ENCODE data around the gene TTC39C. TPM values are rescaled to one million over a fixed set of nuclear protein-coding genes. Genes with fewer than 3 reads are reported as not detected.
"Not testable (repeated sequence)": the region's sequence is repeated elsewhere in the genome, so short reads cannot be mapped to it uniquely, and the experiment has no call there.

TTC39C gene
- total RNA-seq, 4 donors from 2014 or later, result 12.3 to 35.9 (median 24.8) TPM

GRCh38 chr18:24072743-24073142 lies 58.2 kb downstream of the TTC39C start:
- 73 to 100% methylated on average over 1 of the region's 1 CpG for WGBS, 2 donors
- Histone ChIP-seq H3K4me3 (no peak overlapping the region), H3K9me3 (no peaks in the 10 kb centered on the region), H3K27ac (no peak overlapping the region), H3K27me3 (no peaks in the 10 kb centered on the region), H3K36me3 (peaks cover 0 to 30% (median 0%) of the 10 kb centered on the region in 3 donors), H3K4me1 (peaks cover 0 to 21% (median 8%) of the 10 kb centered on the region in 3 donors)
- DNase-seq, result no peak
- intact Hi-C loops (cut with DNase I), result no loop called here
- TF ChIP-seq POLR2A (IDR thresholded peaks at IDR 0.05) (no peak), CTCF (IDR thresholded peaks at IDR 0.05) (no peak)

- intact Hi-C loops (cut with DNase I), result no loop called here
- H3K9me3 ChIP-seq, result no peaks in the 10 kb centered on the region
Measured at GRCh38 chr18:24073791-24074190, 59.2 kb downstream of the TTC39C start.

GRCh38 chr18:24074757-24075156 lies 60.2 kb downstream of the TTC39C start:
- H3K4me3 ChIP-seq; H3K9me3 ChIP-seq; intact Hi-C loops (cut with DNase I); H3K27ac ChIP-seq; H3K27me3 ChIP-seq; DNase-seq: not testable (repeated sequence)
- peaks cover 0 to 15% (median 8%) of the 10 kb centered on the region in 3 donors for H3K4me1 ChIP-seq
- H3K36me3 ChIP-seq, result peaks cover 0 to 31% (median 0%) of the 10 kb centered on the region in 3 donors
- WGBS, 2 donors, result 100% methylated on average over 2 to 4 of the region's 4 CpGs

More at GRCh38 chr18:24073791-24074190, 59.2 kb downstream of the TTC39C start:
- no peak overlapping the region for H3K27ac ChIP-seq
- no peak for DNase-seq
- no peak for TF ChIP-seq CTCF (IDR thresholded peaks at IDR 0.05)
- no peak for TF ChIP-seq POLR2A (IDR thresholded peaks at IDR 0.05)
- H3K4me3 ChIP-seq, result no peak overlapping the region
- no peaks in the 10 kb centered on the region for H3K27me3 ChIP-seq
- H3K4me1 ChIP-seq, result peaks cover 0 to 21% (median 8%) of the 10 kb centered on the region in 3 donors
- H3K36me3 ChIP-seq, result peaks cover 0 to 26% (median 0%) of the 10 kb centered on the region in 3 donors

- peak overlapping the region; percentile 48 to 71 (median 61) for H3K27ac ChIP-seq
- no peak overlapping the region for H3K4me3 ChIP-seq
- peaks cover 0 to 15% (median 8%) of the 10 kb centered on the region in 3 donors for H3K4me1 ChIP-seq
- no peaks in the 10 kb centered on the region for H3K27me3 ChIP-seq
- peak; percentile 6 for DNase-seq
- WGBS, 2 donors, result 32 to 42% methylated on average over 8 to 13 of the region's 13 CpGs
- TF ChIP-seq CTCF (IDR thresholded peaks at IDR 0.05) (peak in 5 of 6 experiments; percentile 25 to 50 (median 37)), POLR2A (IDR thresholded peaks at IDR 0.05) (no peak)
- H3K9me3 ChIP-seq, result no peaks in the 10 kb centered on the region
- intact Hi-C loops (cut with DNase I), result no loop called here
- H3K36me3 ChIP-seq, result peaks cover 0 to 29% (median 0%) of the 10 kb centered on the region in 3 donors
Measured at GRCh38 chr18:24075767-24076597, 61.4 kb downstream of the TTC39C start.

- Histone ChIP-seq H3K4me3 (no peak overlapping the region), H3K27ac (peak overlapping the region in 3 of 4 donors; percentile 48 to 71 (median 62)), H3K36me3 (peaks cover 0 to 29% (median 0%) of the 10 kb centered on the region in 3 donors), H3K4me1 (peaks cover 0 to 15% (median 8%) of the 10 kb centered on the region in 3 donors), H3K9me3 (no peaks in the 10 kb centered on the region), H3K27me3 (no peaks in the 10 kb centered on the region)
- 85 to 93% methylated on average over 10 of the region's 10 CpGs for WGBS, 2 donors
- TF ChIP-seq CTCF (IDR thresholded peaks at IDR 0.05) (no peak), POLR2A (IDR thresholded peaks at IDR 0.05) (no peak)
- DNase-seq, result no peak
- intact Hi-C loops (cut with DNase I), result no loop called here
Measured at GRCh38 chr18:24076950-24077349, 62.4 kb downstream of the TTC39C start.

Measured in esophagus squamous epithelium (tissue), 5 donors.